WTC11 (cell line): ENCODE results near the gene COL18A1. TPM values are rescaled to one million over a fixed set of nuclear protein-coding genes. Genes with fewer than 3 reads are reported as not detected.

Experiments
- ATAC-seq: fragments of 200-7000 bp; cut with Tn5 transposase; 2 replicates; pipeline ENCODE4 v1.10.0; 2021; ENCODE audit warnings: mild to moderate bottlenecking, moderate library complexity
- CTCF ChIA-PET: fragments of 300-600 bp; sonication (Branson Sonifier 250); formaldehyde crosslinking; loops from one replicate; lab custom pipeline; 2021; ENCODE audit warnings: antibody characterized with exemption; lab: Charles Lee
- POLR2A ChIA-PET: fragments of 350-600 bp; sonication (Branson Sonifier 250); formaldehyde crosslinking; loops from one replicate; lab custom pipeline; 2021; ENCODE audit warnings: antibody characterized with exemption; lab: Charles Lee
- DNase-seq: peaks from one replicate; pipeline ENCODE4 v3.0.0; 2021; ENCODE audit warnings: low spot score
- H3K27ac Mint-ChIP-seq: 2 replicates; pipeline ENCODE4 v1.8.0; 2021; ENCODE audit warnings: mixed read lengths
- H3K27me3 Mint-ChIP-seq: 2 replicates; pipeline ENCODE4 v1.8.0; 2021; ENCODE audit warnings: low read depth, mild to moderate bottlenecking, moderate library complexity, mixed read lengths
- H3K36me3 Mint-ChIP-seq: 2 replicates; pipeline ENCODE4 v1.8.0; 2021; ENCODE audit warnings: mixed read lengths
- H3K4me1 Mint-ChIP-seq: 2 replicates; pipeline ENCODE4 v1.8.0; 2022; ENCODE audit warnings: mixed read lengths
- H3K4me3 Mint-ChIP-seq: 2 replicates; pipeline ENCODE4 v1.8.0; 2021; ENCODE audit warnings: mild to moderate bottlenecking, moderate library complexity, mixed read lengths
- H3K9me3 Mint-ChIP-seq: 2 replicates; pipeline ENCODE4 v1.8.0; 2021; ENCODE audit warnings: mixed read lengths
- CDX4 ChIP-seq: fragments of 250-450 bp; sonication (Bioruptor Pico); IDR thresholded peaks from 2 replicates; pipeline ENCODE4 v1.9.0; 2021; ENCODE audit warnings: moderate library complexity, mild to moderate bottlenecking, inconsistent platforms, borderline replicate concordance
- CTCF ChIP-seq: fragments of 200-600 bp; IDR thresholded peaks from 2 replicates; pipeline ENCODE4 v1.8.0; 2022; ENCODE audit warnings: antibody characterized with exemption
- E2F5 ChIP-seq: sonication (generic); formaldehyde crosslinking; IDR thresholded peaks from 2 replicates; pipeline ENCODE4 v1.8.1; 2022; ENCODE audit warnings: mild to moderate bottlenecking, moderate library complexity, missing genetic modification reagents
- FOXP1 ChIP-seq: sonication (generic); formaldehyde crosslinking; IDR thresholded peaks from 2 replicates; pipeline ENCODE4 v1.8.0; 2022; ENCODE audit warnings: missing genetic modification reagents, mild to moderate bottlenecking, moderate library complexity, borderline replicate concordance
- FOXP4 ChIP-seq: sonication (generic); formaldehyde crosslinking; IDR thresholded peaks from 2 replicates; pipeline ENCODE4 v1.8.0; 2022; ENCODE audit warnings: mild to moderate bottlenecking, missing genetic modification reagents
- GTF2I ChIP-seq: fragments of 250-450 bp; sonication (Bioruptor Pico); conservative IDR thresholded peaks from 2 replicates; pipeline ENCODE4 v1.4.0; 2021; ENCODE audit warnings: mild to moderate bottlenecking
- MAX ChIP-seq: sonication (generic); formaldehyde crosslinking; IDR thresholded peaks from 2 replicates; pipeline ENCODE4 v1.8.0; 2022; ENCODE audit warnings: mild to moderate bottlenecking, missing genetic modification reagents
- PRDM15 ChIP-seq: sonication (generic); formaldehyde crosslinking; IDR thresholded peaks from 2 replicates; pipeline ENCODE4 v1.8.0; 2022; ENCODE audit warnings: missing genetic modification reagents
- SMAD4 ChIP-seq: sonication (generic); formaldehyde crosslinking; IDR thresholded peaks from 2 replicates; pipeline ENCODE4 v1.8.0; 2022; ENCODE audit warnings: mild to moderate bottlenecking, missing genetic modification reagents
- TEAD4 ChIP-seq: sonication (generic); formaldehyde crosslinking; IDR thresholded peaks from 2 replicates; pipeline ENCODE4 v1.8.0; 2022; ENCODE audit warnings: mild to moderate bottlenecking, missing genetic modification reagents
- ZNF416 ChIP-seq: fragments of 250-450 bp; sonication (Bioruptor Pico); IDR thresholded peaks from 2 replicates; pipeline ENCODE4 v1.9.0; 2021; ENCODE audit warnings: mild to moderate bottlenecking, inconsistent platforms
- ZNF512 ChIP-seq: sonication (generic); formaldehyde crosslinking; IDR thresholded peaks from 2 replicates; pipeline ENCODE4 v1.8.1; 2022; ENCODE audit warnings: missing genetic modification reagents, borderline replicate concordance
- total RNA-seq: library from RNA; stranded (reverse); gene quantifications from 3 replicates; pipeline ENCODE4 v1.2.3, GENCODE V29; 2021

The COL18A1 gene
- total RNA-seq, 1 experiment from 2014 or later: 231 TPM

- TF ChIP-seq PRDM15 (CRISPR knock-in tag): no peak
Measured at GRCh38 chr21:45476582-45476981, 71.6 kb downstream of the COL18A1 start (continued).

- CTCF ChIA-PET: interaction anchor here (0.6 to 1.7 kb wide), 7 partner anchors 10 to 137 kb away, joined by 3 to 6 read pairs (median 3); no protein-coding TSS in a partner anchor
- H3K4me1 Mint-ChIP-seq: peaks cover 6% of the 10 kb centered on the region
- no peak for DNase-seq
Measured at GRCh38 chr21:45477176-45478114, 72.5 kb downstream of the COL18A1 start.

GRCh38 chr21:45478115-45478801 lies 73.3 kb downstream of the COL18A1 start:
- TF ChIP-seq FOXP4 (CRISPR knock-in tag) (no peak), SMAD4 (peak; percentile 92), CTCF (peak; percentile 76)
- TF ChIP-seq, all 79 proteins: peak for 2
- ChIA-PET POLR2A (no interaction called here), CTCF (interaction anchor here (0.6 to 1.7 kb wide), 7 partner anchors 9 to 138 kb away, joined by 3 to 6 read pairs (median 3); no protein-coding TSS in a partner anchor)
- Mint-ChIP-seq H3K36me3 (peaks cover 36% of the 10 kb centered on the region), H3K4me3 (no peak overlapping the region), H3K4me1 (peaks cover 6% of the 10 kb centered on the region), H3K27me3 (no peaks in the 10 kb centered on the region), H3K9me3 (peaks cover 4% of the 10 kb centered on the region), H3K27ac (peak overlapping the region; percentile 86)
- DNase-seq: peak; percentile 86
- peak; percentile 84 for ATAC-seq

More at GRCh38 chr21:45477176-45478114, 72.5 kb downstream of the COL18A1 start:
- peaks cover 4% of the 10 kb centered on the region for H3K9me3 Mint-ChIP-seq
- H3K36me3 Mint-ChIP-seq: peaks cover 34% of the 10 kb centered on the region
- ATAC-seq: peak; percentile 7; the same call in 1 of the 2 replicates
- H3K4me3 Mint-ChIP-seq: no peak overlapping the region
- H3K27me3 Mint-ChIP-seq: no peaks in the 10 kb centered on the region
- POLR2A ChIA-PET: no interaction called here
- H3K27ac Mint-ChIP-seq: peak overlapping the region; percentile 86; the same call in 1 of the 2 replicates
- TF ChIP-seq TEAD4 (CRISPR knock-in tag): no peak

GRCh38 chr21:45478816-45479669 lies 74.1 kb downstream of the COL18A1 start:
- Mint-ChIP-seq H3K36me3 (peaks cover 37% of the 10 kb centered on the region), H3K27ac (peak overlapping the region; percentile 28), H3K27me3 (no peaks in the 10 kb centered on the region), H3K4me1 (peaks cover 6% of the 10 kb centered on the region), H3K4me3 (no peak overlapping the region), H3K9me3 (peaks cover 6% of the 10 kb centered on the region)
- DNase-seq (no peak), ATAC-seq (no peak)
- CTCF ChIA-PET: no interaction called here
- POLR2A ChIA-PET: no interaction called here
- TF ChIP-seq FOXP1 (0 out of 2 replicates have a peak, but pooled peaks have one; percentile 46), ZNF416 (CRISPR knock-in tag) (no peak), GTF2I (CRISPR knock-in tag) (no peak), ZNF512 (CRISPR knock-in tag) (no peak), CDX4 (CRISPR knock-in tag) (no peak), E2F5 (CRISPR knock-in tag) (no peak), MAX (no peak)
